Activated B cell treated with CpG ODN at 0.5 μM for 24 hours (primary cell): Measurements from ENCODE around the gene NRSN1. TPM values are rescaled to one million over a fixed set of nuclear protein-coding genes. Genes with fewer than 3 reads are reported as not detected.

ENCODE experiments used
- ATAC-seq: fragments of 200-7000 bp; cut with Tn5 transposase; one replicate; pipeline ENCODE4 v1.10.0; 2021; ENCODE audit warnings: low read depth, mild to moderate bottlenecking, moderate library complexity
- CTCF ChIA-PET: fragments of 350-600 bp; sonication (Branson Sonifier 250); formaldehyde crosslinking; loops from one replicate; lab custom pipeline; 2021; ENCODE audit warnings: antibody characterized with exemption; lab: Charles Lee
- POLR2A ChIA-PET: fragments of 350-600 bp; sonication (Branson Sonifier 250); formaldehyde crosslinking; loops from one replicate; lab custom pipeline; 2021; ENCODE audit warnings: antibody characterized with exemption; lab: Charles Lee
- DNase-seq: peaks from one replicate; pipeline ENCODE4 v3.0.0; 2022
- H3K27ac Mint-ChIP-seq: one replicate; pipeline ENCODE4 v1.8.0; 2020; ENCODE audit warnings: mixed read lengths
- H3K27me3 Mint-ChIP-seq: one replicate; pipeline ENCODE4 v1.8.0; 2021; ENCODE audit warnings: mixed read lengths
- H3K36me3 Mint-ChIP-seq: one replicate; pipeline ENCODE4 v1.8.0; 2021; ENCODE audit warnings: low read depth, mixed read lengths
- H3K4me1 Mint-ChIP-seq: one replicate; pipeline ENCODE4 v1.8.0; 2021; ENCODE audit warnings: mixed read lengths
- H3K4me3 Mint-ChIP-seq: one replicate; pipeline ENCODE4 v1.8.0; 2020; ENCODE audit warnings: mild to moderate bottlenecking, mixed read lengths
- H3K9me3 Mint-ChIP-seq: one replicate; pipeline ENCODE4 v1.8.0; 2020; ENCODE audit warnings: mixed read lengths
- intact Hi-C: fragments of 100-400 bp; cut with micrococcal nuclease; formaldehyde crosslinking; loops from one replicate; pipeline ENCODE4 v1.15.1; 2024
- total RNA-seq: library from RNA; stranded (reverse); gene quantifications from 2 replicates; pipeline ENCODE4 v1.2.3, GENCODE V29; 2022
- TF ChIP-seq, protein P1 (sequence below): fragments of 200-600 bp; IDR thresholded peaks from one replicate; pipeline ENCODE4 v1.8.0; 2022; ENCODE audit warnings: antibody characterized with exemption, mild to moderate bottlenecking

NRSN1 gene
- total RNA-seq, 1 donor from 2014 or later = not detected

DNA sequence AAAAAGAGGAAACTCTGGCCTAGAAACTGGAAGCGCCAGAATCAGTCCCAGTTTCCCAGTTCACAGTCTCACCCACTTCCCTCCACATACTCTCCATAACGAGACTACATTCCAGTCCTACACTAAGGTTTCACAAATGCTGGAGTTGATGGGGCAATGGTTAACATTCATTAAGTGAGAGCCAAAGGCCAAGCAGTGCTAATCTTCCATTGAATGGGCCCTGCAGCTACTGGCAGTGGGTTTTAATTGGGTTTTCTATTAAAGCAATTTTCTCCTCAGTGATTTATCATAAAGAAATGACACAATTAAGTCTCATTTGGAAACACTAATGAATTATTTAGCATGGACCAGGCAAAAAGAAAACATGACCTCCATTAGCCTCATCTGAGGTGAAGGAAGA, 20.8 kb upstream of the NRSN1 start:
- ATAC-seq = no peak
- H3K36me3 Mint-ChIP-seq = no peaks in the 10 kb centered on the region
- intact Hi-C loops = no loop called here
- H3K27ac Mint-ChIP-seq = no peak overlapping the region
- no peaks in the 10 kb centered on the region for H3K9me3 Mint-ChIP-seq
- POLR2A ChIA-PET = no interaction called here
- CTCF ChIA-PET = no interaction called here
- TF ChIP-seq, protein P1, sequence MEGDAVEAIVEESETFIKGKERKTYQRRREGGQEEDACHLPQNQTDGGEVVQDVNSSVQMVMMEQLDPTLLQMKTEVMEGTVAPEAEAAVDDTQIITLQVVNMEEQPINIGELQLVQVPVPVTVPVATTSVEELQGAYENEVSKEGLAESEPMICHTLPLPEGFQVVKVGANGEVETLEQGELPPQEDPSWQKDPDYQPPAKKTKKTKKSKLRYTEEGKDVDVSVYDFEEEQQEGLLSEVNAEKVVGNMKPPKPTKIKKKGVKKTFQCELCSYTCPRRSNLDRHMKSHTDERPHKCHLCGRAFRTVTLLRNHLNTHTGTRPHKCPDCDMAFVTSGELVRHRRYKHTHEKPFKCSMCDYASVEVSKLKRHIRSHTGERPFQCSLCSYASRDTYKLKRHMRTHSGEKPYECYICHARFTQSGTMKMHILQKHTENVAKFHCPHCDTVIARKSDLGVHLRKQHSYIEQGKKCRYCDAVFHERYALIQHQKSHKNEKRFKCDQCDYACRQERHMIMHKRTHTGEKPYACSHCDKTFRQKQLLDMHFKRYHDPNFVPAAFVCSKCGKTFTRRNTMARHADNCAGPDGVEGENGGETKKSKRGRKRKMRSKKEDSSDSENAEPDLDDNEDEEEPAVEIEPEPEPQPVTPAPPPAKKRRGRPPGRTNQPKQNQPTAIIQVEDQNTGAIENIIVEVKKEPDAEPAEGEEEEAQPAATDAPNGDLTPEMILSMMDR = no peak
- no peaks in the 10 kb centered on the region for H3K27me3 Mint-ChIP-seq
- no peaks in the 10 kb centered on the region for H3K4me1 Mint-ChIP-seq
- H3K4me3 Mint-ChIP-seq = no peak overlapping the region
- DNase-seq = no peak

DNA sequence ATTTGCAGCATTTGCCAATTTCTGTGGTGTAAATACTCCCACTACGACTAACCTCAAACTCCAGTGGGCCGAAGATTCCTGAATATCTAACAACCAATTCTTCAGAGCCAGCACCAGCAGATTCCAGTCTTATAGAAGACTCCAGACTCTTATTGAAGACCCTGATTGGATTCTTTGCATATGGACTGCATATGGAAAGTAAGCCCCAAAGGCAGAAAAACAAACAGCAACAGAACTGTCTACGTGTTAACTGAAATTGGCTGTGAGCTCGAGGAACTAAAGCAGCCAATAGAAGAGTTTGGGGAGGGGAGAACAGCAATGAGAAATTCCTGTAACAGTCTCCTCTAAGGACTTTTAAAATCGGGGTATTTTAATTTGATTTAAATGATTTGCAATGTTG, 19.7 kb upstream of the NRSN1 start:
- Mint-ChIP-seq H3K4me1 (no peaks in the 10 kb centered on the region), H3K27me3 (no peaks in the 10 kb centered on the region), H3K36me3 (no peaks in the 10 kb centered on the region), H3K27ac (no peak overlapping the region), H3K4me3 (no peak overlapping the region), H3K9me3 (no peaks in the 10 kb centered on the region)
- ChIA-PET CTCF (no interaction called here), POLR2A (no interaction called here)
- ATAC-seq (no peak), DNase-seq (no peak)
- TF ChIP-seq, protein P1 = no peak
- intact Hi-C loops = no loop called here

DNA sequence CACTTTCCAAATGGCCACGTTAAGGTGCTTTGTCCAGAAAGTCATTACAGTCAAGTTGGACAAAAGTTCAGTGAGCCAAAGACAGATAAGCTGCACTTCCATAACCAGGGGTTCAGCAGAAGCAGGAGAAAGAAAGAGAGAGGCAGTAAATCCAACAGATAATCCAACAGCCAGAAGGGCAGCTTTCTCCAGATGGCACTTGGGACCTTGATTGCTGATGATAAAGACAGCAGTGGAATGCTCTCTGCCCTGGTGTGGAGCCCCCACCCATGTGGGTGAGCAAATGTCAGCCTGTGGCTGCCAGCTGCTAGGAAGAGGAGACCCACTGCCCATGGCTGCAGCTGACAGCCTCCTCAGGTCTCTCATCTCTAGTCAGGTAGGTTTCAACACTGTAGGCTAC, 18.7 kb upstream of the NRSN1 start:
- H3K9me3 Mint-ChIP-seq = no peaks in the 10 kb centered on the region
- no peaks in the 10 kb centered on the region for H3K27me3 Mint-ChIP-seq
- DNase-seq (no peak), ATAC-seq (no peak)
- CTCF ChIA-PET = no interaction called here
- H3K4me1 Mint-ChIP-seq = no peaks in the 10 kb centered on the region
- POLR2A ChIA-PET = no interaction called here
- H3K36me3 Mint-ChIP-seq = no peaks in the 10 kb centered on the region
- TF ChIP-seq, protein P1 = no peak
- no peak overlapping the region for H3K4me3 Mint-ChIP-seq
- intact Hi-C loops = no loop called here
- no peak overlapping the region for H3K27ac Mint-ChIP-seq

DNA sequence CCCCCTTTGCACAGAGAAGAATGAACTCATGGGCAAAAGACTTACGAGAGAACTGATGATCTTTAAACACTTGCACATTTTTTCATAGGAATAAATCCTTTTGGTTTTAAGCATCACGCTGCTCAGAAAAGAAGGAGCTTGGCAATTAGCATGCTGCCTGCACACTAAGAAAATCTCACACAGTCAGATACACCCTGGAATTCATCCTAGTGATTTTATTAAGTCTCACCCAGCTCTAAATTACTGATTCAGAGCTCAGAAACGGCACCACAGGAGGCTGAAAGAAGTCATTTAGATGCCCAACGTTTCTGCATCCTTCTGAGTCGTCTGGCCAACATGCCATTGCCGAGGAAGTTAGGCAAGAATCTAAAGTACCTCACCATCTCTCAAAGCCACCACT, 18.0 kb upstream of the NRSN1 start:
- TF ChIP-seq, protein P1 = no peak
- Mint-ChIP-seq H3K27ac (no peak overlapping the region), H3K9me3 (no peaks in the 10 kb centered on the region), H3K27me3 (no peaks in the 10 kb centered on the region), H3K4me3 (no peak overlapping the region), H3K4me1 (no peaks in the 10 kb centered on the region), H3K36me3 (no peaks in the 10 kb centered on the region)
- POLR2A ChIA-PET = no interaction called here
- DNase-seq (no peak), ATAC-seq (no peak)
- CTCF ChIA-PET = no interaction called here
- intact Hi-C loops = no loop called here

DNA sequence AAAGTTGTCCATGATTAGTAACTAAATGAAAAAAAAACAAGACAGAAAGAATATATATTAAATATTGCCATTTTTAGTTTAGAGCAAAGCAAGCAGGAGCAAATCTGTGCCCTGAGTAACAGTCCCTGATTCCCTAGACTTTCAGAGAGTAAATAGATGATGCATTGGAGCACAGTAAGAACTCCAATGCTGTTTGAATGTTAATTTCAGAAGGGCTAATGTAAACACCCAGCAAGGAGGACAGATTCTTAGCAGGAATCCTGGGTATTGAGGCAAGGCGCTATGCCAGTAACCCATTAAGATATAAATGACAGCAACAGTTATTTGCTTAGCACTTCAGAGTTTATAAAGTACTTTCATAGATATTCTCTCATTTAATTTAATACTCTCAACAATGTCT, 15.6 kb upstream of the NRSN1 start:
- H3K9me3 Mint-ChIP-seq = no peaks in the 10 kb centered on the region
- TF ChIP-seq, protein P1 = no peak
- no peak for DNase-seq
- CTCF ChIA-PET = no interaction called here
- H3K4me3 Mint-ChIP-seq = no peak overlapping the region
- H3K4me1 Mint-ChIP-seq = no peaks in the 10 kb centered on the region
- H3K27me3 Mint-ChIP-seq = no peaks in the 10 kb centered on the region
- H3K27ac Mint-ChIP-seq = no peak overlapping the region
- ATAC-seq = no peak
- no peaks in the 10 kb centered on the region for H3K36me3 Mint-ChIP-seq
- intact Hi-C loops = no loop called here
- POLR2A ChIA-PET = no interaction called here
